MM.1S (cell line): Measurements from ENCODE around the gene RABGAP1L.

Experiments
- DNase-seq: peaks from one replicate; pipeline ENCODE4 v3.0.0-alpha.2; 2015
- H2AFZ ChIP-seq: fragments of 300-600 bp; sonication (generic); 2 replicates; pipeline ENCODE4 v1.6.0; 2016; ENCODE audit warnings: antibody characterized with exemption, low read length
- H3F3A ChIP-seq: fragments of 300-600 bp; sonication (generic); 2 replicates; pipeline ENCODE4 v1.6.1; 2016; ENCODE audit warnings: mild to moderate bottlenecking, antibody characterized with exemption, low read length, moderate library complexity, mixed read lengths; ENCODE audit not compliant: insufficient read depth
- H3K27ac ChIP-seq: fragments of 300-600 bp; sonication (generic); 2 replicates; pipeline ENCODE4 v1.5.1; 2016; ENCODE audit warnings: mild to moderate bottlenecking, low read length
- H3K27me3 ChIP-seq: fragments of 300-600 bp; sonication (generic); replicated peaks from 2 replicates; pipeline ENCODE4 v1.6.0; 2016; ENCODE audit warnings: low read length; ENCODE audit not compliant: insufficient read depth
- H3K36me3 ChIP-seq: fragments of 300-600 bp; sonication (generic); replicated peaks from 2 replicates; pipeline ENCODE4 v1.6.1; 2016; ENCODE audit warnings: mild to moderate bottlenecking, low read length, mixed read lengths; ENCODE audit not compliant: insufficient read depth
- H3K4me1 ChIP-seq: fragments of 300-600 bp; sonication (generic); 2 replicates; pipeline ENCODE4 v1.6.1; 2016; ENCODE audit warnings: low read length, mixed read lengths
- H3K4me2 ChIP-seq: fragments of 300-600 bp; sonication (generic); 2 replicates; pipeline ENCODE4 v1.6.0; 2016; ENCODE audit warnings: low read depth, low read length
- H3K4me3 ChIP-seq: fragments of 300-600 bp; sonication (generic); 2 replicates; pipeline ENCODE4 v1.5.1; 2016; ENCODE audit warnings: low read length, mixed read lengths
- H3K79me2 ChIP-seq: fragments of 300-600 bp; sonication (generic); 2 replicates; pipeline ENCODE4 v1.6.1; 2016; ENCODE audit warnings: mixed run types, low read length, mixed read lengths
- H3K9ac ChIP-seq: fragments of 300-600 bp; sonication (generic); 2 replicates; pipeline ENCODE4 v1.6.1; 2016; ENCODE audit warnings: low read length, mixed read lengths
- H3K9me2 ChIP-seq: fragments of 300-600 bp; sonication (generic); replicated peaks from 2 replicates; pipeline ENCODE4 v1.6.1; 2016; ENCODE audit warnings: mild to moderate bottlenecking, low read length, mixed read lengths; ENCODE audit not compliant: insufficient read depth
- H3K9me3 ChIP-seq: fragments of 300-600 bp; sonication (generic); replicated peaks from 2 replicates; pipeline ENCODE4 v1.6.1; 2016; ENCODE audit warnings: mild to moderate bottlenecking, low read length, mixed read lengths; ENCODE audit not compliant: insufficient read depth
- H4K20me1 ChIP-seq: fragments of 300-600 bp; sonication (generic); 2 replicates; pipeline ENCODE4 v1.6.1; 2016; ENCODE audit warnings: mild to moderate bottlenecking, low read length, moderate library complexity, mixed read lengths; ENCODE audit not compliant: insufficient read depth
- CTCF ChIP-seq: fragments of 300-600 bp; sonication (generic); IDR thresholded peaks from 2 replicates; pipeline ENCODE4 v1.5.1; 2016; ENCODE audit warnings: antibody characterized with exemption, low read length, mixed read lengths
- EZH2 ChIP-seq: fragments of 300-600 bp; sonication (generic); optimal IDR thresholded peaks from 2 replicates; pipeline ENCODE3; 2017; ENCODE audit warnings: low read depth, mild to moderate bottlenecking, antibody characterized with exemption, low read length, mixed read lengths
- EZH2phosphoT487 ChIP-seq: fragments of 300-600 bp; sonication (generic); IDR thresholded peaks from 2 replicates; pipeline ENCODE4 v1.6.1; 2018; ENCODE audit warnings: antibody characterized with exemption, low read length

RABGAP1L gene

GRCh38 chr1:174358786-174359453 is 199.6 kb downstream of the RABGAP1L start:
- no peaks in the 10 kb centered on the region for H3K36me3 ChIP-seq
- H3K27me3 ChIP-seq: no peaks in the 10 kb centered on the region
- TF ChIP-seq EZH2 (no peak), CTCF (no peak), EZH2phosphoT487 (no peak)
- DNase-seq: no peak
- H3K79me2 ChIP-seq: no peaks in the 10 kb centered on the region
- no peaks in the 10 kb centered on the region for H3F3A ChIP-seq
- no peak overlapping the region for H3K9ac ChIP-seq
- H4K20me1 ChIP-seq: no peaks in the 10 kb centered on the region
- H2AFZ ChIP-seq: no peak overlapping the region
- H3K9me3 ChIP-seq: no peaks in the 10 kb centered on the region
- no peak overlapping the region for H3K4me2 ChIP-seq
- H3K9me2 ChIP-seq: no peaks in the 10 kb centered on the region
- H3K4me3 ChIP-seq: no peak overlapping the region
- no peak overlapping the region for H3K27ac ChIP-seq
- no peaks in the 10 kb centered on the region for H3K4me1 ChIP-seq

GRCh38 chr1:174359454-174359805 is 200.1 kb downstream of the RABGAP1L start:
- H2AFZ ChIP-seq: no peak overlapping the region
- H3K9me2 ChIP-seq: no peaks in the 10 kb centered on the region
- H3K9me3 ChIP-seq: no peaks in the 10 kb centered on the region
- no peak overlapping the region for H3K9ac ChIP-seq
- H3K27me3 ChIP-seq: no peaks in the 10 kb centered on the region
- no peaks in the 10 kb centered on the region for H3K36me3 ChIP-seq
- H3K4me2 ChIP-seq: no peak overlapping the region
- H3K79me2 ChIP-seq: no peaks in the 10 kb centered on the region
- DNase-seq: no peak
- no peaks in the 10 kb centered on the region for H3K4me1 ChIP-seq
- no peaks in the 10 kb centered on the region for H3F3A ChIP-seq
- no peak overlapping the region for H3K27ac ChIP-seq
- no peaks in the 10 kb centered on the region for H4K20me1 ChIP-seq
- TF ChIP-seq CTCF (no peak), EZH2 (no peak), EZH2phosphoT487 (no peak)
- H3K4me3 ChIP-seq: no peak overlapping the region

- H3K4me2 ChIP-seq: no peak overlapping the region
- no peaks in the 10 kb centered on the region for H3F3A ChIP-seq
- H3K4me1 ChIP-seq: no peaks in the 10 kb centered on the region
- no peaks in the 10 kb centered on the region for H3K36me3 ChIP-seq
- no peak overlapping the region for H3K27ac ChIP-seq
- H3K4me3 ChIP-seq: no peak overlapping the region
- H3K79me2 ChIP-seq: no peaks in the 10 kb centered on the region
- H3K27me3 ChIP-seq: no peaks in the 10 kb centered on the region
- H2AFZ ChIP-seq: no peak overlapping the region
- H3K9me2 ChIP-seq: no peaks in the 10 kb centered on the region
- peak; percentile 3 for DNase-seq
- no peak overlapping the region for H3K9ac ChIP-seq
- no peaks in the 10 kb centered on the region for H4K20me1 ChIP-seq
- TF ChIP-seq EZH2 (no peak), EZH2phosphoT487 (no peak), CTCF (no peak)
- H3K9me3 ChIP-seq: no peaks in the 10 kb centered on the region
These were observed 205.8 kb downstream of the RABGAP1L start for GRCh38 chr1:174364996-174365736.
